Adipose tissue (tissue), 3 donors: ENCODE results near the gene HJV. TPM values are rescaled to one million over a fixed set of nuclear protein-coding genes. Genes with fewer than 3 reads are reported as not detected.

Experiments
- H3K27ac ChIP-seq: one replicate; pipeline ENCODE4 v1.5.1; 2013; ENCODE audit warnings: low read depth, low read length
- WGBS, 3 donors: extraction: QIAGEN DNeasy Blood & Tissue Kit; methylation state at CpG; one replicate each; pipeline ENCODE4 v1.1.7; 2013; 5-methylcytosine and 5-hydroxymethylcytosine counted together
- polyA plus RNA-seq, 3 donors: library from polyadenylated mRNA; stranded (reverse); fragments of 200-250 nt; gene quantifications; one replicate each; pipeline ENCODE4 v1.2.3, GENCODE V29; 2013
- donor health status: healthy with polysubstance abuse.
- donor health status: Bipolar disorder and iron deficiency.
- donor health status: healthy.

The HJV gene
- polyA plus RNA-seq, 3 donors: not detected

DNA sequence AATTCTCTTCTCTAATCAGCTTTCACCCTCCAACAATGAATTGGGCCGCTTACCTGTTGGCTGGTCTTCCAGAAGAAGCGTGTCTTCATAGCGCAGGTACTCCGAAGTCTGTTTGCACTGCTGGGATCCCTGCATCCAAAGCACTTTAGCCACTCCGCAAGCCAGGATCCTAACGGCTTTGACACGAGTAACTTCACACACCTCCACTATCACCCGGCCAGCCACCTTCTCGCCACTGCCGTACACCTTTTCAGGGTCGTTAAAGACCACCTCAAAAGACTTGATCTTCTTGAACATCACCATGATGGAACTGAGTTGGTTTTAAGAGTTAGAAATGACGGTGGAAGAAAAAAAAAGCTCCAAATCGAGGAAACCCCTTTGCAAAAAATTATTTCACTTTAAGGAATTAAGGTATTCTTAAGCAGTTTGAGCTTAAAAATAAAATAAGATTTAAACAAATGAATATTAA lies 25.5 kb downstream of the HJV start:
- peak overlapping the region; percentile 92 for H3K27ac ChIP-seq
- 0 to 1% (median 0%) methylated on average over 13 of the region's 13 CpGs for WGBS, 3 donors

DNA sequence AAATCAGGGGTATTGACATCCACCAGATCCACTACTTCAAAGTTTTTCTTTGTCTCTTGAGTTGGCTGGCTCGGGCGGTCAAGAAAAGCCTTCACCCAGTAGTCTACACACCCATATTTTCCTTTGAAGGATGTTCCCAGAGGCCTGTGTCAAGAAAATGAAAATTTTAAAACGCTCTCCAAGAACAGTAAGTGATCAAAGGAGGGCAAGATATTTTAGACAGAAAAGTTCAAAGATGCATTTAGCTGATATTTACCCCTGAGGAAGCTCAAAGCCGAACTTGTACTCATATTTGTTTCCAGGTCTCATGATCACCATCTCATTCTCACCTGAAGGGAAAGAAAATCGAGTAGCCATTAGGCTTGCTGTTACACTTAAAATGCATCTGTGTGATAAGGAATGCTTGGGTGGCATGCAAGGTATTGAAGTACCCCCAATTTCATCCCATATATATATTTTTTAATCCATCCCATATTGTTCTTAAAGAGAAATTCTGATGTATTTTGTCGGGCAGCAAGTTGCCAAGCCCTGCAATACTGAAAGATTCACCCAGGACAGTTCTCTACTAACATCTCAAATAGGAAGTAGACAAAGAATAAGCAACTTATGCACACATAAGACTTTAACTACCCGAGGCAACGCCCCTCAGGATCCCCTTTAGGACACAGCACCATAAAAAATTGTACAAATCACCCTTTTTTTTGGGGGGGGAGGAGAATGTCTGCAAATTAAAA lies 26.2 kb downstream of the HJV start:
- 0 to 1% (median 0%) methylated on average over 8 of the region's 8 CpGs for WGBS, 3 donors
- peak overlapping the region; percentile 28 for H3K27ac ChIP-seq

- H3K27ac ChIP-seq: peak overlapping the region; percentile 28
- 2 to 3% (median 3%) methylated on average over 10 of the region's 10 CpGs for WGBS, 3 donors
These were observed 27.0 kb downstream of the HJV start for GRCh38 chr1:145994391-145995120.

GRCh38 chr1:145993618-145994390 lies 27.7 kb downstream of the HJV start:
- no peak overlapping the region for H3K27ac ChIP-seq
- WGBS, 3 donors: 16 to 27% (median 19%) methylated on average over 6 of the region's 6 CpGs

DNA sequence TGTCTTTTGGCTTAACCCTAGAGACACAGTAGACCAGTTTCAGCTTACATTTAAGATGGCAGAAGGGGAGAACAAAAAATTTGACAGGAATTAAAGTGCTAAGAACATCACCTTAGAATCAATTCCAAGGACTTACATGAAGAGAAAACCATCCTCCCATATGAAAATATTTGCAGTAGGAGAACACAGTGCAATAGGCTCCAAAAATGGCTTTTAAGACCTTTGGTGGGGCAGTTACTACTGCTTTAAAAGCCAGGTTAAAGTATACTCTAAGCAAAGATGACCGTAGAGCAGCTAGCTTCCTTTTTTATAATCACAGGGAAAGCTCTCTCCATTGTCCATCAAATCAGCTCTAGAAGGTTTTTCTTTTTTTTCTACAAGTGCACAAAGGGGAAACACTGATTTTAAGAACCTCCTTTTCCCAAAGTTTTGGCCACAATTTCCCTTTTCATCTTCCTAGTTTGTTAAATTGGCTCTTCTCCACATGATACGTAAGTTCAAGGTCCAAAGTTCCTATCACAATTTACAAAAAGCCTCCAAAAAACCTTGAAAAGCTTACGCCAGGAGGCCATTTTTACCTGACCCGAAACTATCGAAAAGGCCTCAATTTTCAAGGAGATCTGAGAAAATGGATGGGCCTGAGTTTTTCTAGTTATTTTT lies 28.4 kb downstream of the HJV start:
- 15 to 34% (median 33%) methylated on average over 5 of the region's 5 CpGs for WGBS, 3 donors
- no peak overlapping the region for H3K27ac ChIP-seq

GRCh38 chr1:145992502-145992936 lies 29.0 kb downstream of the HJV start:
- H3K27ac ChIP-seq: peak overlapping the region; percentile 21
- WGBS, 3 donors: 51 to 59% (median 58%) methylated on average over 1 of the region's 1 CpG

DNA sequence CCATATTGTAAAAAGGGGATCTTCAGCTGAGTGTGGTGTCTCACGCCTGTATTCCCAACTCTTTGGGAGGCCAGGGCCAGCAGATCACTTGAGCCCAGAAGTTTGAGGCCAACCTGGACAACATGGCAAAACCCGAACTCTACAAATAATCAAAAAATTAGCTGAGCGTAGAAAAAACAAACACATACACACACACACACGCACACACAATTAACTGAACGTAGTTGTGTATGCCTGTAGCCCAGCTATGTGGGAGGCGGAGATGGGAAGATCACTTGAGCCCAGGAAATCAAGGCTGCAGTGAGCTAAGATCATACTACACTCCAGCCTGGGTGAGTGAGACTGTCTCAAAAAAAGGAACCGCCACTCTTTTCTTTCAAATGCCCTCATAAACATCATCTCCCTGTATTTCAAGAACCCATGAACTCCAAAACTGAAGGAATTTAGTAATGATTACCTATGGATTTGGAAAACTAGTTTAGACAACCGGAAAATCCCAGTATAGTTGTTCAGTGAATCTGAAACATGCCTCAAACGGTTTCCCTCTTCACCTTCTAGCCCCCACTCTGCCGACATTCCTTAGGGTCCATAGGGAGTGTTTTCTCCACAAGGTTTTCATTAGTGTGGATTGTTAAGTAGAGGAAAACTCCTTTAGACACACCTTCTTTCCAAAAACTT lies 29.7 kb downstream of the HJV start:
- WGBS, 3 donors: 58 to 59% (median 58%) methylated on average over 10 of the region's 10 CpGs

DNA sequence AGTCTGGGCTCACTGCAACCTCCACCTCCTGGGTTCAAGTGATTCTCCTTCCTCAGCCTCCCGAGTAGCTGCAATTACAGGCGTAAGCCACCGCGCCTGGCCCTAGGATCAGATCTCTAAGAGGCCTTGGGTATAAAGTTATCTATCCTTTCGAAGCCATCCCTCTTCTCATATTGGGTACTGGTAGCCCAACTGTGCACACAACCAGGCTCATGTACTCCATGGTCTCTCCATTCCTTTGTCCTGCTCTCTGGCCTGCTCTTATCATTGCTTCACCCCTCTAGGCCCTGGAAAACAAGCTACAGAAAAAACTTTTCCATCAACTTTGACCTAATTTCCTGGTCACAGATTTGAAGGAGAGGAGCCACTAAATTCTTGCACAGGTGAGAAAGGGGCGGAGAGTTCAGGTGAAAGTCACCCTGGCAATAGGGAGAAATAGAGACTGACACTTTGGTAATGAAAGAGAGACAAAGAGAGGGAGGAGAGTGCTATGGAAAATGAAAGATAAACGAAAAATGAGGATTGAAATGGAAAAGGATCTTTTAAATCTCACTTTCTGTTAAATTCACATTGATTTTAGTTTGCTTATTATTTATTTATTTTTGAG lies 31.2 kb downstream of the HJV start:
- 58 to 80% (median 77%) methylated on average over 7 of the region's 7 CpGs for WGBS, 3 donors
- H3K27ac ChIP-seq: no peak overlapping the region

More for the DNA sequence above, 29.7 kb downstream of the HJV start:
- H3K27ac ChIP-seq: no peak overlapping the region

DNA sequence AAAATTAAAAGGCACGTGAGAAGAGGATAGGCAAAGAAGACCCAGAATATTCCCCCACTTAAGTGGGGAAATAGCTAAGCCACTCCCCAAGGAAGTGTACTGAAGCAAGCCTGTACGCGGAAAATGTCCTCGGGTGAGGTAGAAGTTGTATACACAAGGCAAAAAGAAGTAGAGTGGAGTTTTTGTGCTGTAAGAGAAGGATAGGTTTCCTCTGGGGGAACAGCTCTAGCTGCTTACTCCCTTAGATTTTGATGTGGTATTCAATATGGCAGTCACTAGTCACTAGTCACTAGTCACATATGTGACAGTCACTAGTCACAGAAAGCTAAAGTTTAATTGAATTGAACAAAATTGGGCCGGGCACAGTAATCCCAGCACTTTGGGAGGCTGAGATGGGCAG lies 32.8 kb downstream of the HJV start:
- H3K27ac ChIP-seq: no peak overlapping the region
- WGBS, 3 donors: 49 to 57% (median 53%) methylated on average over 5 of the region's 5 CpGs

DNA sequence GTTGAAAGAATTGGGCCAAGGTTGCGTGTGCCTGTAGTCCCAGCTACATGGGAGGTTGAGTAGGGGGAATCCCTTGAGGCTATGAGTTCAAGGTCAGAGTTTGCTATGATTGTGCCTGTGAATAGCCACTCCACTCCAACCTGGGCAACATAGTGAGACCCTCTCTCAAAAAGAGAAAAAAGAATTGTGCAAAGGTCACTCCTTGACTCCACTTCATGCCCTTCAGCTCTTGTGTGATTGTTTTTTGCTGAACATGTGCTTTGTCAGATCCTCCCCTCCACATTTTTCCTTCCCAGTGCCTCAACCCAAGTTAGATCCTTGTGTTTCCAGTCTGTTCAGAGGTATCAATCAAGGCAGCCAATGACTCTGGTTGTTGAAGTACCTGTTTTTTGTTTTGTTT lies 33.6 kb downstream of the HJV start:
- no peak overlapping the region for H3K27ac ChIP-seq
- WGBS, 3 donors: 92 to 100% (median 96%) methylated on average over 1 of the region's 1 CpG

- H3K27ac ChIP-seq: no peak overlapping the region
- WGBS, 3 donors: 93 to 98% (median 94%) methylated on average over 6 of the region's 6 CpGs
These were observed 35.0 kb downstream of the HJV start for GRCh38 chr1:145986551-145986950.

DNA sequence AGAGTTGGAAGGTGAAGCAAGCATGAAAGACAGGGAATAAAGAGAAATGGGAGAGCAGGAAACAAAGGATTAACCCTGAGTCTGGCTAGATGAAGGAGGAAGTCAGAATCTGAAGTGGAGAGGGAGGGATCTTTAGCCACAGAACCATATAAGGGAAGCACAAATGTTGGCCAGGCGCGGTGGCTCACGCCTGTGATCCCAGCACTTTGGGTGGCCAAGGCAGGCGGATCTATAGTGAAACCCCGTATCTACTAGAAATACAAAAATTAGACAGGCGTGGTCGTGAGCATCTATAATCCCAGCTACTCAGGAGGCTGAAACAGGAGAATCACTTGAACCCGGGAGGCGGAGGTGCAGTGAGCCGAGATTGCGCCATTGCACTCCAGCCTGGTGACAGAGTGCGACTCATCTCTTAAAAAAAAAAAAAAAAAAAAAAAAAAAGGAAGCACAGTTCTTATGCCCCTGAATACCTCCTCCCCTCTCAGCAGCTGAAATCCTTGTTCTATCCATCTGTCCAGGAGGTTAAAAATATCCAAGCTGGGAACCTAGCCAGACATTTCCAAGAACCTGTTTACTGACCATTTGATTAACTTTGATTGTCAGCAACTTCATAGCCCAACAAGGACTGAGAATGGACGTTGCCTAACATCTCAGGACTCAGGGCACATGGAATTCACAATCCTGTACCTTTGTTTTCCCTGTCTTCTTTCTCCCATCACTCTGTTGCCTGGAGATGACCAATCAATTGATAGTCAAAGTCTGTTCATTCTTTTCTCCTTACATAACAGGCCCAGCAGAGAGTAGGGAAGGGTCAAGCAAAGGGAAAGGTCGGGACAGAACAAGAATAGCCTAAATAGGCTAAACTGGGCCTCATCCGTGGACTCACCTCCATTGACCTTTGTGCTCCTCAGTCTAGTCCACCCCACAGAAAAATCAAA lies 35.8 kb downstream of the HJV start:
- 26 to 49% (median 29%) methylated on average over 15 of the region's 15 CpGs for WGBS, 3 donors
- peak overlapping the region; percentile 77 for H3K27ac ChIP-seq

DNA sequence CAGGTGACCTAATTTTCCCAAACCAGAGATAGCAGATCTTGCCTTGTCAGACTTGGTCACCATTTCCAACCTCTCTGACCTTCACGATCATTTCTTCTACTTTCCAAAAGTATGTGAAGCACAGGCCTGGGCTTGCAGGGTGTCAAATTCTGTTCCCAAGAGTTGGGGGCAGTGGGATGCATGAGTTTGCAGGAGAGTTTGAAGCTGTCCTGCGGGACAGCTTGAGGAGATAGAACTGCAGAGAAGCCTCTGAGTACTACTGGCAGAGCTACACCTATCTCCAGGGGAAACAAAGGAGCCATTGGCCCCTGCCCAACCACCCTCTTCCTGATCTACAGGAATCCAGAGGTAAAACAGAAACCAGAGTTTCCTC lies 36.4 kb downstream of the HJV start:
- 47 to 64% (median 57%) methylated on average over 2 of the region's 2 CpGs for WGBS, 3 donors
- H3K27ac ChIP-seq: peak overlapping the region; percentile 77

DNA sequence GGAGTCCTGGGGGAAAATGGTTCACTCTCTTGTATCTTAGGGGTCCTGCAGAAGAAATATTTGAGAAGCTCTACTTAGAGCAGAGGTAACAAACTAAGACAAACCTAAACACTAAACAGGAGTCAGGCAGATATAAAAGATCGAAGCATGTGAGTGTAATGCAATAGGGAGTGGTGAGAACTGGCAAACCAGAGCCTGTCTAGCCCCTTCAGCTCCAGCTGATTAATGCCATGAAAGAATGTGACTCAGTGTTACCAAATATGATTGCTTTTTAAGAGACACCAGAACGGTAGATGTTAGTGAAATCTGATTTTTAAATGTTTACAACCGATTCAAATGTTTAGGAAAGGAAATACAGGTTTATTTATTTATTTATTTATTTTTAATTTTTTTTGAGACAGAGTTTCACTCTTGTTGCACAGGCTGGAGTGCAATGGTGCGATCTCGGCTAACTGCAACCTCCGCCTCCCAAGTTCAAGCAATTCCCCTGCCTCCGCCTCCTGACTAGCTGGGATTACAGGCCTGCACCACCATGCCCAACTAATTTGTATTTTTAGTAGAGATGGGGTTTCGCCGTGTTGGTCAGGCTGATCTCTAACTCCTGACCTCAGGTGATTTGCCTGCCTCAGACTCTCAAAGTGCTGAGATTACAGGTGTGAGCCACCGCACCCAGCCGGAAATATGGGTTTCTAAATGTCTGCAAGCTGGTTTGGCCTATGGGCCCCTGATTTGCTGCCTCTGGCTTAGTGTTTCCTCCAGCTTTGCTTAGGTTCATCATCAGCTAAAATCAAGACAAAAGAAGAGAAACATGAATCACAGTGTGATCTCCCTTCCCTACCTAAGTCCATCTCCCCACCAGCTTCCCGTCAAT lies 37.3 kb downstream of the HJV start:
- WGBS, 3 donors: 87 to 88% (median 87%) methylated on average over 12 of the region's 12 CpGs
- H3K27ac ChIP-seq: no peak overlapping the region

GRCh38 chr1:145983206-145983675 lies 38.3 kb downstream of the HJV start:
- 27 to 84% (median 61%) methylated on average over 1 of the region's 1 CpG for WGBS, 3 donors

More at GRCh38 chr1:145983206-145983675, 38.3 kb downstream of the HJV start:
- H3K27ac ChIP-seq: peak overlapping the region; percentile 38
